CD4-positive, alpha-beta T cell treated with Interleukin-4 for 1 hour (primary cell): ENCODE measurements around the gene CAMK1G.

Experiments
- DNase-seq, 2 donors: peaks; one replicate each; pipeline ENCODE4 v3.0.0-alpha.2; 2020 to 2022

CAMK1G gene

DNA sequence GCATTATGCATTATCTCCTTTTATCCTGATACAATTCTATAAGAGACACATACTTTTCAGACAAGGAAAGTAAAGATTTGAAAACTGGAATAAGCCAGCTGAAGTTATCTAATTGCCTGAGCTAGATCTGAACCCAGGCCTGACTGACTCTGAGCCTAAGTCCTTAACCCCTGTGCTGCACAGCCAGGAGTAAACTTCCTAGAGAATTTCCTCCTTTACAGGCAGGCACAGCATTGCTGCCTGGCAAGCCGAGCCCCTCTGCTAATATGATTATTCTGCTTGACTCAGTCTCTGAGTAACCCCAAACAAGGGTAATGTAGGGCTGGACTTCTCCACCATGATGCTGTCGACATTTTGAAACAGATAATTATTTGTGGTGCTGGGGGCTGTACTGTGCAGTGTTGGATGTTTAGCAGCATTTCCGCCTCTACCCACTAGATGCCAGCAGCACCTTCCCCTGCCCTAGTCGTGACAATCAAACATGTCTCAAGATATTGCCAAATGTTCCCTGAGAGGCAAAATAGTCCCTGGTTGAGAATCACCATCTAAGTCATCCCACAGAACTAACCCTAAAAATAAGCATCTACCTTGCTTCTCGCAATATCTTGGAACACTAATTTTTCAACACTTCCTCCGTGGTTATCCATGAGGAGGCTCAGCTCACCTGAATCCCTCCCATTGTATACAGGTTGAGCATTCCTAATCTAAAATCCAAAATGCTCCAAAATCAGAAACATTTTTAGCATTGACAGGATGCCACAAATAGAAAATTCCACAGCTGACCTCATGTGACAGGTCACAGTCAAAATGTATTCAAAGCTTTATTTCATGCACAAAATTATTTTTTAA is 18.5 kb downstream of the CAMK1G start:
- peak; percentile 35 to 51 for DNase-seq

DNA sequence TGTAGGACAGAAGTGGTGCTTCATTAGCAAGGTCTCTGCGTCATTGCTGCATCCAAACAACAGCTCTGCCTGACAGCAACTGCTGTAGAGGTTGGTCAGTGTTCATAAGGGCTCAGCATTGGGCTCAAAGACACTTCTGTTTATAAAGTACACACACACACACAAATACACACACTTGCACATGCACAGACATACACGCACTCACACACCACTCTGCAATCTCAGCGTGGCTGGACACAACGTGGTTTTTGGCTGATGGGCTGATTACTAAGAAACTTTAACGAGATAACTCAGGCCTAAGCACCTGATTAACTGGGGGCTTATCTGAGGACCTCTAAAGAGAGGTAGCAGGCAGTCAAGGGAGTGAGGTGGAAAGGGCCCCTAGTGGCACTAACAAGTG is 20.4 kb downstream of the CAMK1G start:
- no peak for DNase-seq

DNA sequence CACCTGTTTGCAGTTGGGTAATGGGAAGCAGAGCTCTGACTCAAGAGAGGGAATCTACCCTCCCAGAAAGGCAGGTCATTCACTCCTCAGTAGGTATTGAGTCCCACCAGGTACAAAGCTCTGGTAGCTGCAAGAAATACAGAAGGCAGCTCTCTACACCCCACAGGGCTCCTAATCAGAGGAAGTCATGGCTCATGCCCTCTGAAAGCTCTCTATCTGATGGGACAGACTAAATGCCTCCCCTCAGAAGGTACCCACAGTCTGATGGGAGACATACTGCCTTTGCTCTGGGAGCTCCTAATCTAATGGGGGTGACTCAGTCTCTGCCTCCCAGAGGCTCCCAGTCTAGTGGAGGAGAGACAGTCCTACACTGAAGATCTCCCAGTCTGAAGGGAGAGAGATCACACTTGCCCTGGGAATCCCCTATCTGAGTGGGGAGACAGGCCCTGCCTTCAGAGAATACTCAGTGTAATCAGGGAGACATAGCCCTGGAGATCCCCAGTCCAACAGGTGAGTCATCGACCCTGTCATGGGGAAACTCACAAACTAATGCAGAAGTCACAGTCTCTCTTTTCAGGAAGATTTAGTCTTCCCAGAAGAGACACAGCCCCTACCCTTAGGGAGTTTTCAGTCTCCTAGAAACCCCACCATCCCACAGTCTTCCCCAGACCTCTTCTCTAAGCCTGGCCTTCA is 23.7 kb downstream of the CAMK1G start:
- peak in 1 of 2 donors; percentile 29 for DNase-seq

DNA sequence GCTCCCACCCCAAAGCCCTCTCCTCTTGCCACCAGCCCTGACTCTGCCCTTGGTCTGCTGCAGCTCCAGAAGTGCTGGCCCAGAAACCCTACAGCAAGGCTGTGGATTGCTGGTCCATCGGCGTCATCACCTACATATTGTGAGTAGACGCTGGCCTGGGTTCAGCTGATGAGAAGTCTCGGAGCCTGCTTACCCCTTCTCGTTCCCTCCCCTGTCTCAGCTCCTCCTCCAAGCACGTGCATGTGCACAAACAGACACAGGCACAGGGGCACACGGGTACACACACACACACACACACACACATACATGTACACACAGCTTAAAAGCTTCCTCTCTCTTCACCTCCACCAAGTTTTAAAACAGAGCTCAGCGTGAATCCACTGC is 24.3 kb downstream of the CAMK1G start:
- DNase-seq, result no peak

DNA sequence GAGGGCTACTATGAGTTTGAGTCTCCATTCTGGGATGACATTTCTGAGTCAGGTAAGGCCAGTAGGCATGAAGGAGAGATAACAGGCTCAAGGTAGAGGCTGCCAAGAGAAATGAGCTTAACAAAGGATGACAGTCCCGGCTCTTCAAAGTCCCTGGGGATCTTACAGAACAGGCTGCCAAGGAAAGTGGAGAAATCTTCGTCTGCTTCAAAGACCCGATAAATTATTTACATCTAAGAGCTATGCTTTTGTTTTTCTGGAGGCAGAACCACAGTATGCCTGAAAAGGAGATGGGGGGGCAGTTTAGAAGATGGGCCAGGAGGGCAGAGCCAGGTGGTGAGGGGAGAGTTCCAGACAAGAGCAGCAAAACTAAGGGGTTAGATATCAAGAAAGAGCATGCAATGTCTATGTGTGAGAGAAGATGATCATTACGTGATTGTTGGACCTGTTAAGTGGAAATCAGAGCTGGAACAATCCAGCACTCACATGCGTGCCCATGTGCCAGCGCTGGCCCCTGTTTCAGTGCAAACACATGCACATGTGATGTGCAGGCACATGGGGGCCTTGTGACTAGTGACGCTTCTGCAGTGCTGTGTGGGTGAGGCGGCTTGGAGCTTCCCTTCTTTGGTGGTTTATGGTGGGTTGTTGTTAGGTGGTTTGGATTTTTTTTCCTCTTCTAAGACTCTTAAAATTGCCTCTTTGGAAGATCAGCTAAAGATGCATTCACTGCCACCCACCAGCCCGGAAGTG is 25.7 kb downstream of the CAMK1G start:
- no peak for DNase-seq

DNA sequence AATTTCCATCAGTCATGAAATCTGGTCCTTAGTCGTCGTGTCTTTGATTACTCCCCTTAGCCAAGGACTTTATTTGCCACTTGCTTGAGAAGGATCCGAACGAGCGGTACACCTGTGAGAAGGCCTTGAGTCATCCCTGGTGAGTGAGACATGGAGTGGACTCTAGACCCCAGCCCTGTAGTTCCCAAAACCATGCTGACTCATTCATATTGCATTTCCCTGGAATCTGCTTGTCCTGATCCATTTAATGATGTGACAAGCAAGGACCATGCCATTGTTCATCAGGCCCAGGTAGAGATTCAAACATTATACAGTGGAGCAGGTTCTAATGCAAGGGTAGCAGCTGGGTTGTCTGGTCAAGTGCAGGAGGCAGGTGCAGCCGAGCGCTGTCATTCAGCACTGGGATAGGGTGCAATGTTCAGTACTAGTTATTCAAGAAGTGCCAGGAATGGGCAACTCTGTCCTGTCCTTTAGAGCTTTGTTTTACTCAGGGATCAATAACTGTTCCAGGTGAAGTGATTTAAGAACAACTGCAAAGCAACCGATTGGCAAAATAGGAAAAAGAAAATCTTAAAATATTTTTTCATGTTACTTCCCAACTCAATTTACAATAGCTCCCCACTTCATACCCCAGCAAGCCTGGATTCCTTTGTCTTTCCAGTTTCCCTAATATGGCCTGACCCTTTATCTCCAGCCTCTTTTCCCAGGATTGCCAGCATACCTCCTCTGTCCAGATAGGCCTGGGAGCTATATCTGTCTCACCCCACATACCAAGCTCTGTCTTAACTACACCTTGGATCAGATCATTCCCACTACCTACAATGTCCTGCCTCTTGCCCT is 26.5 kb downstream of the CAMK1G start:
- DNase-seq, result no peak

DNA sequence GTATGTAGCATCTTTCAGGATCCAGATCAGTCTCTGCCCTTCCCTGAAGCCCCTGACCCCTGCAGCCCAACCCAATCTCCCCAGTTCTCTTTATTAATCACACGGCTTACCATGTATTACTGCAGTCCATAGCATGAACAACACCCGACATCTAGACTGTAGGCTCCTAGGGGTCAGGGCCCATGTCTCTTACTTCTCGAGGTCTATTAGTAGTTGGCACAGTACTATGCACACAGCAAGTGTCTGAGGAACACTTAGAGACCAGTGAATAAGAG is 27.1 kb downstream of the CAMK1G start:
- no peak for DNase-seq

DNA sequence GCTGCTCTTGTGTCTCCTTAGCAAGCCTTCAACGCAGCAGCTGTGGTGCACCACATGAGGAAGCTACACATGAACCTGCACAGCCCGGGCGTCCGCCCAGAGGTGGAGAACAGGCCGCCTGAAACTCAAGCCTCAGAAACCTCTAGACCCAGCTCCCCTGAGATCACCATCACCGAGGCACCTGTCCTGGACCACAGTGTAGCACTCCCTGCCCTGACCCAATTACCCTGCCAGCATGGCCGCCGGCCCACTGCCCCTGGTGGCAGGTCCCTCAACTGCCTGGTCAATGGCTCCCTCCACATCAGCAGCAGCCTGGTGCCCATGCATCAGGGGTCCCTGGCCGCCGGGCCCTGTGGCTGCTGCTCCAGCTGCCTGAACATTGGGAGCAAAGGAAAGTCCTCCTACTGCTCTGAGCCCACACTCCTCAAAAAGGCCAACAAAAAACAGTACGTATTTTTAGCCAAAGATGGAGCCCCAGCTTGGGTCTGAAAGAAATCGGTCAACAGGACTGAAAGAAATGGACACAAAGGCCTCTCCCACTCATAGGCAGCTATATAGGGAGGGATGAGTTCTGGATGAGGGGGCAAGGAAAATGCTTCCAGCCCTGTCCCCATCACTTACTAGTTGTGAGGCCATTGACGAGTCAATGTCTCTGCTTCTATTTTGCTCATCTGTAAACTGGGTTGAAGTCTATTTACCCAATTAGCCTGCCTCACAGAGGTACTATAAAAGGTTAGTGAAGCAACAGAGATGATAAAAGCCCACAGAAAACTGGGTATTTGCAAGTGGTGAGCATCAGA is 28.5 kb downstream of the CAMK1G start:
- no peak for DNase-seq

DNA sequence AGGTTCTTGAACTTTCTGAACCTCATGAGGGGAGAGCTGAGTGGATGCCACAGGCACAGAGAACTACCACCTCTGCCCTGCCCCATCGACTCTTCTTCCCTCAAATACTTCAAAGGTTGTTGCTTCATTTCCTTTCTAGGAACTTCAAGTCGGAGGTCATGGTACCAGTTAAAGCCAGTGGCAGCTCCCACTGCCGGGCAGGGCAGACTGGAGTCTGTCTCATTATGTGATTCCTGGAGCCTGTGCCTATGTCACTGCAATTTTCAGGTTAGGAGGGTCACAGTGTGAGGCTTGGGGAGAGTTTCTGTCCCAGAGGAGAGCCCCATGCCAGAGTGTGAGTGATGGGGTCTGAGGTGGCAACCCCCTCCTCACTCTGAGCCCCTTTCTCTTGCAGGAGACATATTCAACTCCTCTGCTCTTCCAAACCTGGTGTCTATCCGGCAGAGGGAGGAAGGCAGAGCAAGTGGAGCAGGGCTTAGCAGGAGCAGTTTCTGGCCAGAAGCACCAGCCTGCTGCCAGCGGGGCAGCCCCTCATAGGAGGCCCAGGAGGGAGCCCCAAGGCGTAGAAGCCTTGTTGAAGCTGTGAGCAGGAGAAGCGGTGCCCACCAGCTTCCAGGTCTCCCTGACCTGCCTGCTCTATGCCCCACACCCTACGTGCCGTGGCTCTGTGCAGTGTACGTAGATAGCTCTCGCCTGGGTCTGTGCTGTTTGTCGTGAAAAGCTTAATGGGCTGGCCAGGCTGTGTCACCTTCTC is 29.3 kb downstream of the CAMK1G start:
- no peak for DNase-seq

DNA sequence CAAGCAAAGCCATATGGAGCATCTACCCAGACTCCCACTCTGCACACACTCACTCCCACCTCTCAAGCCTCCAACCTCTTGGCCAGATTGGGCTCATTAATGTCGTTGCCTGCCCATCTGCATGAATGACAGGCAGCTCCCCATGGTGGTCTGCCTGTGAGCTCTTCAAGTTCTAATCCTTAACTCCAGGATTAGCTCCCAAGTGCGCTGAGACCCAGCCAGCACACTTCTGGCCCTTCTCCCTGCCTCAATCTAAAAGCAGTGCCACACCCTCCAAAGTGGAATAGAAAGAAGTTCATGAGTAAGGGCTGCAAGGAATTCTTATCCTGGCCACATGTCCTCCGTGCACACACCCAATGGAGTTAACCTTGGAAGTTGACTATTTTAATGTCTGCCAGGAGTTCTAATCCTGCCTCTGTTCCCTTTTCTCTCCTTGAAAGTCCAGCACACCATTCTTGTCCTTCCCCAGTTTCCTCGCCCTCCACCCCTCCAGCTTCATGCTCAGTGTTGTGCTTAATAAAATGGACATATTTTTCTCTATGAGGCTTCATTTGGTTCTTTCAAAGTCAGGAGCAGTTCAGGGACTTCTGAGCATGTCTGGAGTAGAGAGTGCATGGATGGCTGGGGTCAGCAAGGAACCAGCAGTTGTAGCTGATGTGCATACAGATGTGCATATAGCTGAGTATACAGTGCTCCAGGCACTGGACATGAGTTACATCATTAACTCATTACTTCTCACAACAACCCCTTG is 30.1 kb downstream of the CAMK1G start:
- no peak for DNase-seq

DNA sequence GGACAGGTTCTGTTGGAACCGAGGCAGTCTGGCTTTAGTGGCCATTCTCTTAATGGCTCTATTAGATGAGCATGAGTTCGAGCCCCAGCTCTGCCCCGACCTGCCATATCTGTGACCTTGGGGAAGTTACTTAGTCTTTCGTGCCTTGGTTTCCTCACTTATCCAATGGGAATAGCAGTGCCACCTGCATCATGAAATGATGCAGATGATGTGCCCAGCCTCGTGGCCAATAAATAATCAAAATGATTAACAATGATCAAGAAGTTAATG is 30.6 kb downstream of the CAMK1G start:
- DNase-seq, result no peak

DNA sequence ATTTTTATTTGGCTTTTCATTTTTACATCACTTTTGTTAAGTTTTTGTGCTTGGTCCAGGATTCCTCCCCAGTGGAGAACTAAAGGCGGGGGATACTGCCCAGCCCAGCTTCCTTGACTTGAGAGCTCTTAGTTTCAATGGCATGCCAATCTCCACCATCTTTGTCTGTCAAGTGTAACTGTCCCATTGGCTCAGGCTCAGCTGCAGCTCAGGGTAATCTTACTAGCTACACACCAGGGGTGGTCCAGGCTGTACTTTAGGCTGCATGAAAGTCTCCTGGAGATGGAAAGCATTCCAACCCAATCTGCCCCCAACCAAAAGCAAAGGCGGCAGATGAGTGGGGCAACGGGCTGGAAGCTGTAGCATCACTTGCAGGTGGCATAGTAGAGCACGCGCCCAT is 31.4 kb downstream of the CAMK1G start:
- DNase-seq, result no peak

DNA sequence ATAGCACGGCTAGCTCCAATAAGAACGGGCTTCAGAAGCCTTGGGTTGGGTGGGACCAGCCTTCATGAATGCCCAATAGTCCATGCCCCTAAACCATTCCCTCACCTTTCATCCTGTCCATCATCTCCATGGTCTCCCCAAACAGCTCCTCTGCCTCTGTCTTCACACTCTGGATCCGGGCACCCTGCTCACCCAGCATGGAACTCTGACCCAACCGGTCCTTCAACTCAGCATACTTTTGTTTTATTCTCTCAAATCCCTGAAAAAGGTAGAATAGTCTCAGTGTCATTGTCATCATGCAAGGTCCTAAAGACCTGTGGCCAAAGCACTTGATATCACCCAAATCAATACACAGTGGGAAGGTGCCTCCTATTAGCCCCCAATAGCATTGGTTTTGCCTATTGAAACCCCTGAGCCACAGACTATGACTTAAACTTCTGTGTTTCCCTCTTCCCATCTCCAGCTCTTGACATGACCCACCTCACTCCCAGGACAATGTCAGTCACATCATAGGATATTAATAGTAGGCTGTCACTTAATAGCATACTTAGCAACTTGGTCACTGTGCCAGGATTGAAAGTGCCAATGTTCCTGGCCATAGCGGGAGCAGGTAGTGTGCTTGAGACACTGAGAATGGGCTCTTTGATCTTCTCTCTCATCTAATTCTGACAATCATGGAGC is 33.0 kb downstream of the CAMK1G start:
- DNase-seq, result no peak

DNA sequence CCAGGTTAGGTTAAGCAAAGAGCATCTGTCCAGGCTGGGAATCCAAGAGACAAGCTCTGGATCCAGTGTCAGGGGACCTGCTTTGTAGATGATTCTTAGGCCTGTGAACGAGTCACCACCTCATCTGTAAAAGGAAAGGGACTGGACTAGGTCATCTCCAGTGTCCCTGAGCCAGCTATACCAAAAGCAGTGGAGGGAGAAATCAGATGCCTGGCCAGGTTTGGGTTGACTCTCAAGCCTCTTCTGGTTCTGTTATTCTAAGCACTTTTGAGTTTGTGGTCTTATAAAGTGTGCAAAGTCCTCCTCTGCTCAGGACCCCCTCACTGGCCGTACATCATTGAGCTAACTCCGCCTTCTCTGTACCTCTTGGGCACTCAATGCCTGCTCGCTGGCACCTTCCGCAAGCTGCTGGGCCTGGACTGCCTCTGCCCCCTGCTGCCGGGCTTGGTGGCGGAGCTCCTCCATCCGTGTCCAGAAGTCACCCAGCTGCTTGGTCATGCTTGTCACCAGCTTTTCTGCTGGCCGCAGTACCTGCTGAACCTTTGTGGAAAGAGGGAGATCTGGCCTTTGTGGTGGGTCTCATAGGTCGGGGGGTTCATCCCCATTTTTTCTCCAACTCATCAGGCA is 33.6 kb downstream of the CAMK1G start:
- no peak for DNase-seq

DNA sequence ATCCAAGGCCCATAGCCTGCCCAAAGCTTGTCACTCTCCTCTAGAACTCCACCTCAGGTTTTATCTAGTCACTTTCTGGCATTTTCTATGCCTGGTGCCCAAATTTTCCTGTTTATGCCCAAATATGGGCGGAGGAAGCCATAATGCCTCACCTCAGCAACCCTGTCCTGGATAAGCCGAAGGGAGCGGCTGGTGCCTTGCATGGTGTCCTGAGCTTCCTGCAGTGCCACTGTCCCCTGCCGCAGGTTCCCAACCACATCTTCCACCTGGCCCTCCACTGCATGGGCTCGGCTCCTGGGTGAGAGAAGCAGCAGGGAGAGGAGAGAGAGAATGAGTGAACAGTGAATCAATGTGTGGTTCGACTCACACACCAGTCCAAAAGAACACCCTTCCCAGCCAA is 34.2 kb downstream of the CAMK1G start:
- DNase-seq, result no peak

DNA sequence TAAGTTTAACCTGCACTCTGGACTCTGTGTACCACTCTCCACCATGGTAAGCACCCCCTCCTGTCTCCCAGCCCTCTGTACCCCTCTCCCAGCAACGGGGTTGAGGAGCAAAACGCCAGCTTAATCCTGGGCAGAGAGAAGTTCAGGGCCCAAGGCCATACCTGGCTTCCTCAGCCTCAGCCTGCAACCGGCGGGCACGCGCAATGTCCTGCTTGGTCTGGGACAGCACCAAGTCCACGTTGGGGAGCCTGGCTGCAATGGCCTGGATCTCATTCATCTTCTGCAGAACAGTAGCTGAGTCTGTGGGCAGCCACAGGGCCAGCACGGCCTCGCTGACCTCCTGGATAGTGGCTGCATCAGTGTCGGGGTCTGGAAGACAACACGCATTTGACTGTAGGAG is 34.8 kb downstream of the CAMK1G start:
- DNase-seq, result no peak

DNA sequence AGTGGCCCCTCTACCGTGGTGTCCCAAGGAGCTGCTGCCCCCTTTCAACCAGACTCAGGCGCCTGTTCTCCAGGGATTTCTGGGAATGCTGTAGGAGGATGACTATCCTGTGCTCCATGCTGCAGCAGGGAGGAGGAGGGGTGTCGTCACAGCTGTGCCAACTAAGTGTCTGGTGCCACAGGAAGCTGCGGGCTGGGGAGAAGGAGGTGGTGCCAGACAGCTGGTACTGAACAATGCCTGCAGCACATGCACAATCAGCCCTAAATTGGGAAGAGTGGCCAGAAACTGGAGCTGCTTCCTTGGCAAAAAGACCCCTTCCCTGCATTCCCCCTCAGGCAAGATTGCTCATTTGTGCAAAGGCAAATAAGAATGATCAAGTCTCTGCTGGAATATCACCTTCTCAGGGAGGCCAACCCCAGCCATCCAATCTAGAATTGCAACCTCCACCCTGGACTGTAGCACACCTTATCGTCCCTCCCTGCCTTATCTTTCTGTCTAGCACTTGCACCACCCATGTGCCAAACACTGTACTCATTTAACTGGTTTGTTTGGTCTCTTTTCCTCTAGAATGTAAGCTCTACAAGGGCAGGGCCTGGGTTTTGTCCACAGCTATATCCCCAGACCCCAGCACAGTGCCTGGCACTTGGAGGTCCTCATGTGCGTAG is 35.4 kb downstream of the CAMK1G start:
- DNase-seq, result no peak

DNA sequence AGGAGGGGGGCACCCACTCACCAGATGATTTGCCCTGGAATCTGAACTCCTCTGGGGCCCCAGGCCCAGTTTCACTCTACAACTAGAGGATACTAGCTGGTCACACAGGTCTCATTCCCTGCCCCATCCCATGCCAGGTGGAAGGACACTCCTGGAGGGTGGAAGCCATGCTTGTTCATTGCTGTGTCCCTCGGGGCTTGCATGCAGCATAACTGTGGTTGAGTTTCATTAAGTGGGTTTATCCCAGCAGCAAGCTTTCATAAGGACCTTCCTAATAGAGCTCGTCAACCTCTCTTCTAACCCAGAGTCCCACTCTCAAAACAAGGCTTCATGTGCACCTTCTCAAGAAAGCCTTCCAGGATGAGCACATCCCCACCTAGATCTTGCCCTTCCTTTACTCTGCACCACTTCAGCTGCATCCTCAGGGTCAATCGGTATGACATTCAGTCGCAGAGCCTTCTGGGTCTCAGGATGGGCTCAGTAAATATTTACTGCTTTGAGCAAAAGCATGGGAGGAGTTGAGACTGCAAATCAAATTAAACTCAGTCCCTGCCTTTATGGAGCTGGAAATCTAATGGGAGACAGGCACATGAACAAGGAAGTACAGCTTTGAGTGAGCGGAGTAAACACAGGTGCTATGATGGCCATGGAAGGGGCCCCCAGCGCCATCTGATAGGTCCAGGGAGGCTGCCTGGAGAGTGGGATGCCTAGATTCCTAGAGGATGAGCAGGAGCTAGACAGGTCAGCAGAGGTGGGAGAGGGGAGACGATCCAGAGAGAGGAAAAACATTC is 36.4 kb downstream of the CAMK1G start:
- no peak for DNase-seq

DNA sequence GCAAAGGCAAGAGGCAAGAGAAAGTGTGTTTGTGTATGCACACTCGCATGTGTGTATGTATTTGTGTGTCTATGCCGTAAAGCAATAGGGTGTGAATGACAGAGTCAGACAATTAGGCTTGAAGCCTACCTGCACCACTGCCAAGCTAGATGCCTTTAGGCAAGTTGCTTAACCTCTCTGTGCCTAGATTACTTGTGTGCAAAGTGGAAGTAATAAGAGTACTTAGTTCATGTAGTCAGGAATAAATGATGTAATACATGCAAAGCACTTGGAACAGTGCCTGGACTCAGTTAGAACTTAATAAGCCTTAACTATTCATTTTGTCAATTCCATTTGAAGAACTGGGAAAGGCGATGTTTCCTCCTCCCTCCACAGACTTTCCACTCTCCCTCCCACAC is 37.0 kb downstream of the CAMK1G start:
- DNase-seq, result no peak
